ENCODE results near the gene GLDN. TPM values are rescaled to one million over a fixed set of nuclear protein-coding genes. Genes with fewer than 3 reads are reported as not detected.

GLDN gene
- total RNA-seq, 4 donors from 2014 or later: 25.1 to 51.7 (median 30.7) TPM

GRCh38 chr15:51314391-51315337 lies 26.8 kb upstream of the GLDN start:
- ATAC-seq (ENCODE audit: low FRiP score) (no peak), DNase-seq (ENCODE audit: low spot score) (no peak)
- no peak for TF ChIP-seq CTCF (IDR thresholded peaks at IDR 0.05)

GRCh38 chr15:51315726-51316125 lies 25.7 kb upstream of the GLDN start:
- no peak for TF ChIP-seq CTCF (IDR thresholded peaks at IDR 0.05)
- no peak for DNase-seq (ENCODE audit: low spot score)
- ATAC-seq (ENCODE audit: low FRiP score): no peak

- ATAC-seq (ENCODE audit: low FRiP score): no peak
- no peak for DNase-seq (ENCODE audit: low spot score)
- TF ChIP-seq CTCF (IDR thresholded peaks at IDR 0.05): no peak
Measured at GRCh38 chr15:51316636-51317035, 24.8 kb upstream of the GLDN start.

- no peak for TF ChIP-seq CTCF (IDR thresholded peaks at IDR 0.05)
- DNase-seq (ENCODE audit: low spot score): no peak
- ATAC-seq (ENCODE audit: low FRiP score): peak; percentile 23
Measured at GRCh38 chr15:51318382-51319150, 22.9 kb upstream of the GLDN start.

- ATAC-seq (ENCODE audit: low FRiP score) (no peak), DNase-seq (ENCODE audit: low spot score) (no peak)
- no peak for TF ChIP-seq CTCF (IDR thresholded peaks at IDR 0.05)
Measured at GRCh38 chr15:51319539-51319938, 21.9 kb upstream of the GLDN start.

- DNase-seq (ENCODE audit: low spot score) (no peak), ATAC-seq (ENCODE audit: low FRiP score) (no peak)
- no peak for TF ChIP-seq CTCF (IDR thresholded peaks at IDR 0.05)
Measured at GRCh38 chr15:51320843-51321242, 20.6 kb upstream of the GLDN start.

All from omental fat pad (tissue), 4 donors.